H9 (cell line): ENCODE data around the gene OGFR. TPM values are rescaled to one million over a fixed set of nuclear protein-coding genes. Genes with fewer than 3 reads are reported as not detected.

Experiments used
- DNase-seq: peaks from one replicate; pipeline ENCODE4 v3.0.0-alpha.2; 2017
- H2AFZ ChIP-seq: one replicate; pipeline ENCODE4 v1.6.1; 2013; ENCODE audit warnings: mild to moderate bottlenecking, low read length, control low read depth, moderate library complexity
- H2AK5ac ChIP-seq: 2 replicates; pipeline ENCODE4 v1.6.1; 2013; ENCODE audit warnings: low read length, control low read depth, mixed read lengths; ENCODE audit not compliant: insufficient read length
- H2BK120ac ChIP-seq: one replicate; pipeline ENCODE4 v1.6.1; 2013; ENCODE audit warnings: low read depth, mild to moderate bottlenecking, low read length, control low read depth, inconsistent platforms; ENCODE audit not compliant: poor library complexity, severe bottlenecking
- H2BK12ac ChIP-seq: 2 replicates; pipeline ENCODE4 v1.6.1; 2013; ENCODE audit warnings: low read length, control low read depth, mixed read lengths, low read depth; ENCODE audit not compliant: insufficient read length
- H2BK15ac ChIP-seq: 2 replicates; pipeline ENCODE4 v1.6.1; 2013; ENCODE audit warnings: low read depth, low read length, control low read depth
- H2BK20ac ChIP-seq: one replicate; pipeline ENCODE4 v1.6.1; 2013; ENCODE audit warnings: low read depth, mild to moderate bottlenecking, low read length, control low read depth, inconsistent platforms; ENCODE audit not compliant: poor library complexity, severe bottlenecking
- H2BK5ac ChIP-seq: 2 replicates; pipeline ENCODE4 v1.6.1; 2013; ENCODE audit warnings: low read length, control low read depth, mixed read lengths; ENCODE audit not compliant: insufficient read length
- H3K14ac ChIP-seq: 2 replicates; pipeline ENCODE4 v1.6.1; 2013; ENCODE audit warnings: low read length, control low read depth; ENCODE audit not compliant: insufficient read depth
- H3K18ac ChIP-seq: 2 replicates; pipeline ENCODE4 v1.6.1; 2013; ENCODE audit warnings: low read depth, mild to moderate bottlenecking, mixed read lengths, low read length, control low read depth; ENCODE audit not compliant: insufficient read length
- H3K23ac ChIP-seq: 2 replicates; pipeline ENCODE4 v1.6.1; 2013; ENCODE audit warnings: low read length, control low read depth, mixed read lengths, low read depth; ENCODE audit not compliant: insufficient read length
- H3K23me2 ChIP-seq: 2 replicates; pipeline ENCODE4 v1.6.1; 2013; ENCODE audit warnings: low read depth, mild to moderate bottlenecking, mixed read lengths, low read length, control low read depth; ENCODE audit not compliant: insufficient read length, poor library complexity, severe bottlenecking
- H3K27ac ChIP-seq: 2 replicates; pipeline ENCODE4 v1.5.1; 2013; ENCODE audit warnings: low read length, control low read depth, mixed read lengths, low read depth; ENCODE audit not compliant: insufficient read length
- H3K27me3 ChIP-seq: 2 replicates; pipeline ENCODE4 v1.6.1; 2013; ENCODE audit warnings: low read length, control low read depth, inconsistent platforms; ENCODE audit not compliant: insufficient read depth
- H3K4ac ChIP-seq: 2 replicates; pipeline ENCODE4 v1.6.1; 2013; ENCODE audit warnings: low read depth, mild to moderate bottlenecking, control low read depth, inconsistent platforms, low read length, moderate library complexity
- H3K4me1 ChIP-seq: 2 replicates; pipeline ENCODE4 v1.6.1; 2013; ENCODE audit warnings: low read length, control low read depth, inconsistent platforms; ENCODE audit not compliant: insufficient read depth
- H3K4me2 ChIP-seq: 2 replicates; pipeline ENCODE4 v1.6.1; 2013; ENCODE audit warnings: low read length, control low read depth, mixed read lengths; ENCODE audit not compliant: insufficient read length, insufficient read depth
- H3K56ac ChIP-seq: 2 replicates; pipeline ENCODE4 v1.6.1; 2013; ENCODE audit warnings: low read depth, mild to moderate bottlenecking, mixed read lengths, low read length, control low read depth; ENCODE audit not compliant: insufficient read length
- H3K79me1 ChIP-seq: 2 replicates; pipeline ENCODE4 v1.6.1; 2013; ENCODE audit warnings: low read depth, mild to moderate bottlenecking, moderate library complexity, low read length, control low read depth, inconsistent platforms; ENCODE audit not compliant: insufficient read depth, poor library complexity, severe bottlenecking
- H3K79me2 ChIP-seq: 2 replicates; pipeline ENCODE4 v1.6.1; 2013; ENCODE audit warnings: low read length, control low read depth, inconsistent platforms; ENCODE audit not compliant: insufficient read depth
- H3K9ac ChIP-seq: 2 replicates; pipeline ENCODE4 v1.6.1; 2013; ENCODE audit warnings: low read length, control low read depth, mixed read lengths; ENCODE audit not compliant: insufficient read length; ENCODE audit errors: extremely low read depth
- H3K9me3 ChIP-seq: one replicate; pipeline ENCODE4 v1.6.1; 2013; ENCODE audit warnings: low read depth, low read length, inconsistent platforms; ENCODE audit not compliant: control insufficient read depth
- H3T11ph ChIP-seq: one replicate; pipeline ENCODE4 v1.6.1; 2013; ENCODE audit warnings: mild to moderate bottlenecking, low read length, control low read depth, inconsistent platforms
- H4K20me1 ChIP-seq: one replicate; pipeline ENCODE4 v1.6.1; 2013; ENCODE audit not compliant: control insufficient read depth, insufficient read length, insufficient read depth
- H4K5ac ChIP-seq: 2 replicates; pipeline ENCODE4 v1.6.1; 2013; ENCODE audit warnings: low read depth, mild to moderate bottlenecking, mixed read lengths, low read length, control low read depth; ENCODE audit not compliant: insufficient read length
- H4K8ac ChIP-seq: replicated peaks from 2 replicates; pipeline ENCODE4 v1.6.1; 2013; ENCODE audit warnings: low read length, control low read depth, mixed read lengths, low read depth; ENCODE audit not compliant: insufficient read length
- H4K91ac ChIP-seq: 2 replicates; pipeline ENCODE4 v1.6.1; 2013; ENCODE audit warnings: low read depth, mild to moderate bottlenecking, moderate library complexity, mixed read lengths, low read length, control low read depth; ENCODE audit not compliant: insufficient read length
- H3K27ac Mint-ChIP-seq, 3 experiments: 2 replicates in 2 of 3; 3 replicates in 1 of 3; pipeline ENCODE4 v1.8.0; 2020 to 2021; ENCODE audit warnings: mixed read lengths in 3 of 3, mild to moderate bottlenecking in 1 of 3, moderate library complexity in 1 of 3
- H3K27me3 Mint-ChIP-seq: 2 replicates; pipeline ENCODE4 v1.8.0; 2021; ENCODE audit warnings: low read depth, mild to moderate bottlenecking, moderate library complexity, mixed read lengths
- H3K36me3 Mint-ChIP-seq, 3 experiments: 2 replicates in 2 of 3; 3 replicates in 1 of 3; pipeline ENCODE4 v1.8.0; 2020 to 2021; ENCODE audit warnings: low read depth in 3 of 3, mixed read lengths in 3 of 3; ENCODE audit not compliant: insufficient read depth in 1 of 3
- H3K4me1 Mint-ChIP-seq, 2 experiments: 2 replicates each; pipeline ENCODE4 v1.8.0; 2020; ENCODE audit warnings: mixed read lengths in 2 of 2
- H3K4me3 Mint-ChIP-seq, 2 experiments: 2 replicates in 1 of 2; 3 replicates in 1 of 2; pipeline ENCODE4 v1.8.0; 2020 to 2021; ENCODE audit warnings: mild to moderate bottlenecking in 2 of 2, mixed read lengths in 2 of 2, moderate library complexity in 1 of 2
- H3K9me3 Mint-ChIP-seq, 2 experiments: 2 replicates in 1 of 2; 3 replicates in 1 of 2; pipeline ENCODE4 v1.8.0; 2020; ENCODE audit warnings: mild to moderate bottlenecking in 2 of 2, mixed read lengths in 2 of 2, moderate library complexity in 1 of 2
- CTCF ChIP-seq: fragments of 200-600 bp; sonication (generic); conservative IDR thresholded peaks from 3 replicates; pipeline ENCODE4 v1.8.0; 2021; ENCODE audit warnings: antibody characterized with exemption, mild to moderate bottlenecking
- WGBS: extraction: QIAGEN DNeasy Blood & Tissue Kit; methylation state at CpG from one replicate; pipeline ENCODE4 v1.1.7; 2013; ENCODE audit warnings: missing lambda C conversion rate, low lambda C conversion rate, mixed read lengths; ENCODE audit not compliant: insufficient read length; ENCODE audit errors: extremely low coverage; 5-methylcytosine and 5-hydroxymethylcytosine counted together
- total RNA-seq: library from RNA; stranded (reverse); gene quantifications from 2 replicates; pipeline ENCODE4 v1.2.1, GENCODE V29; 2021

OGFR gene
- total RNA-seq, 1 experiment from 2014 or later: 33.1 TPM

GRCh38 chr20:62809530-62810428 lies 5.1 kb downstream of the OGFR start:
- Histone ChIP-seq H3K27me3 (no peaks in the 10 kb centered on the region), H2BK120ac (no peak overlapping the region), H3K4me1 (no peaks in the 10 kb centered on the region; the same call in 1 of the 2 replicates), H3K23ac (no peak overlapping the region), H4K5ac (no peak overlapping the region), H4K20me1 (no peaks in the 10 kb centered on the region), H3K14ac (no peak overlapping the region), H3K27ac (no peak overlapping the region), H2BK15ac (no peak overlapping the region), H3T11ph (no peak overlapping the region), H3K9me3 (no peaks in the 10 kb centered on the region), H3K18ac (no peak overlapping the region), H3K79me1 (no peaks in the 10 kb centered on the region), H3K9ac (no peak overlapping the region), H3K4ac (no peak overlapping the region), H2AFZ (no peak overlapping the region), H4K8ac (no peak overlapping the region), H2BK20ac (no peak overlapping the region), H2BK5ac (no peak overlapping the region), H3K23me2 (no peaks in the 10 kb centered on the region), H3K79me2 (no peaks in the 10 kb centered on the region), H3K56ac (no peak overlapping the region), H3K4me2 (no peak overlapping the region), H2AK5ac (no peak overlapping the region), H2BK12ac (no peak overlapping the region), H4K91ac (no peak overlapping the region)
- no peak for DNase-seq
- no CpG with 5 or more reads among the region's 24 CpGs for WGBS
- Mint-ChIP-seq H3K9me3 (no peaks in the 10 kb centered on the region), H3K27me3 (no peaks in the 10 kb centered on the region), H3K36me3 (peaks cover 4 to 28% (median 27%) of the 10 kb centered on the region in 3 experiments), H3K4me3 (no peak overlapping the region), H3K4me1 (peaks cover 6 to 11% of the 10 kb centered on the region in 2 experiments), H3K27ac (no peak overlapping the region)
- no peak for TF ChIP-seq CTCF
